Parathyroid adenoma (tissue), 2 donors: ENCODE results near the gene YBEY.

ENCODE experiments used
- H2AFZ ChIP-seq: fragments of 300-600 bp; sonication (generic); one replicate; pipeline ENCODE4 v1.7.0; 2017; ENCODE audit warnings: antibody characterized with exemption, mild to moderate bottlenecking
- H3K27ac ChIP-seq: fragments of 300-600 bp; sonication (generic); one replicate; pipeline ENCODE4 v1.7.0; 2017
- H3K27me3 ChIP-seq: fragments of 300-600 bp; sonication (generic); one replicate; pipeline ENCODE4 v1.7.0; 2017; ENCODE audit warnings: low read length; ENCODE audit not compliant: control insufficient read depth, insufficient read depth
- H3K36me3 ChIP-seq: fragments of 300-600 bp; sonication (generic); one replicate; pipeline ENCODE4 v1.7.0; 2017; ENCODE audit warnings: low read length; ENCODE audit not compliant: control insufficient read depth, insufficient read depth
- H3K4me1 ChIP-seq: fragments of 300-600 bp; sonication (generic); one replicate; pipeline ENCODE4 v1.7.0; 2017; ENCODE audit warnings: control low read depth
- H3K4me2 ChIP-seq: fragments of 300-600 bp; sonication (generic); one replicate; pipeline ENCODE4 v1.7.0; 2017; ENCODE audit warnings: low read length
- H3K4me3 ChIP-seq: fragments of 300-600 bp; sonication (generic); one replicate; pipeline ENCODE4 v1.7.0; 2017; ENCODE audit warnings: low read depth, low read length
- H3K79me2 ChIP-seq: fragments of 300-600 bp; sonication (generic); one replicate; pipeline ENCODE4 v1.7.0; 2017; ENCODE audit warnings: control low read depth
- H3K9ac ChIP-seq: fragments of 300-600 bp; sonication (generic); one replicate; pipeline ENCODE4 v1.7.0; 2017; ENCODE audit warnings: mild to moderate bottlenecking
- H3K9me3 ChIP-seq: fragments of 300-600 bp; sonication (generic); one replicate; pipeline ENCODE4 v1.7.0; 2017; ENCODE audit warnings: low read length; ENCODE audit not compliant: control insufficient read depth
- TF ChIP-seq, protein P1 (sequence below): fragments of 300-600 bp; sonication (generic); IDR thresholded peaks from one replicate; pipeline ENCODE4 v1.7.0; 2017; ENCODE audit warnings: antibody characterized with exemption, mild to moderate bottlenecking
- donor health status: primary hyperparathyroidism.

YBEY gene

DNA sequence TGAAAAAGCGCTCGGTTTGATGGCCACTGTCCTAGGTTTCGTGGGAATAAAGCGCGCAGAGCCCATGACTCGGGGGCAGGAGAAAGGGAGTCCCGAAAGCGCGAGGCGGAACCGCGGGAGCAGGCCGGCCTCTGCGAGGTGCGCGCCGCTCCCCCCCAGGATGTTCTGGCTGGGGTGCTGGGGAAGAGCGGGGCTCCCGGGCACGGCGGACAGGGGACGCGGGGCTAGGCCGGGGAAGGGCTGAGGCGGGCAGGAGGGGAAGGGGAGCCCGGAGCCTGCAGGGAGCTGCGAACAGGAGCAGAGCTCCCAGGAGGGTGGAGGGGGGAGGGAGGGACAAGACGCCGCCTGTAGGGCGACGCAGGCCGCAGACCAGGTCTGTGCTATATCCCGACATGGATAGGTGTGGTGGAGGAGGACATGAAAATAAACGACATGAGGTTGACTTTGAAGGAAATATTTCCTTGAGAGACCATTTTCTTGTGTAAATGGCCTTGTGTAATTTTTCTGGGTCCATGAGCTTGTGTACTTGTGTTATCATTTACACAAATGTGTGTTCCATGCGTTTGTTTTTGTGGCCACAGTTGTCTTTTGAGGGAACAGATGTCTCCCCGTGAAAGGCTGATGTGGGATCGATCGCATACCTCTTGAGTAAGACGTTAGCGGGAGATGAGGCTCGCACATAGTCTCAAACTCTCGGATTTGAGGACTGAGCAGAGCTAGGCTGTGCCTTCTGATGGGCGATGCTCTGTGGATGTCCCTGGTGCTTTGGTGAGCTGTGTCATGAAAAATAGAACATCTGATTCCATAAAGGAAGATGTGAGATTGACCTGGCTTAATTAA is 39.2 kb downstream of the YBEY start:
- Histone ChIP-seq H3K4me2 (peak overlapping the region; percentile 79), H3K36me3 (no peaks in the 10 kb centered on the region), H3K4me1 (peaks cover 3% of the 10 kb centered on the region), H3K79me2 (no peaks in the 10 kb centered on the region), H3K4me3 (peak overlapping the region; percentile 98), H3K27ac (peak overlapping the region; percentile 58), H3K27me3 (no peaks in the 10 kb centered on the region), H3K9ac (no peak overlapping the region), H2AFZ (peak overlapping the region; percentile 61), H3K9me3 (no peaks in the 10 kb centered on the region)
- TF ChIP-seq, protein P1, sequence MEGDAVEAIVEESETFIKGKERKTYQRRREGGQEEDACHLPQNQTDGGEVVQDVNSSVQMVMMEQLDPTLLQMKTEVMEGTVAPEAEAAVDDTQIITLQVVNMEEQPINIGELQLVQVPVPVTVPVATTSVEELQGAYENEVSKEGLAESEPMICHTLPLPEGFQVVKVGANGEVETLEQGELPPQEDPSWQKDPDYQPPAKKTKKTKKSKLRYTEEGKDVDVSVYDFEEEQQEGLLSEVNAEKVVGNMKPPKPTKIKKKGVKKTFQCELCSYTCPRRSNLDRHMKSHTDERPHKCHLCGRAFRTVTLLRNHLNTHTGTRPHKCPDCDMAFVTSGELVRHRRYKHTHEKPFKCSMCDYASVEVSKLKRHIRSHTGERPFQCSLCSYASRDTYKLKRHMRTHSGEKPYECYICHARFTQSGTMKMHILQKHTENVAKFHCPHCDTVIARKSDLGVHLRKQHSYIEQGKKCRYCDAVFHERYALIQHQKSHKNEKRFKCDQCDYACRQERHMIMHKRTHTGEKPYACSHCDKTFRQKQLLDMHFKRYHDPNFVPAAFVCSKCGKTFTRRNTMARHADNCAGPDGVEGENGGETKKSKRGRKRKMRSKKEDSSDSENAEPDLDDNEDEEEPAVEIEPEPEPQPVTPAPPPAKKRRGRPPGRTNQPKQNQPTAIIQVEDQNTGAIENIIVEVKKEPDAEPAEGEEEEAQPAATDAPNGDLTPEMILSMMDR: no peak

DNA sequence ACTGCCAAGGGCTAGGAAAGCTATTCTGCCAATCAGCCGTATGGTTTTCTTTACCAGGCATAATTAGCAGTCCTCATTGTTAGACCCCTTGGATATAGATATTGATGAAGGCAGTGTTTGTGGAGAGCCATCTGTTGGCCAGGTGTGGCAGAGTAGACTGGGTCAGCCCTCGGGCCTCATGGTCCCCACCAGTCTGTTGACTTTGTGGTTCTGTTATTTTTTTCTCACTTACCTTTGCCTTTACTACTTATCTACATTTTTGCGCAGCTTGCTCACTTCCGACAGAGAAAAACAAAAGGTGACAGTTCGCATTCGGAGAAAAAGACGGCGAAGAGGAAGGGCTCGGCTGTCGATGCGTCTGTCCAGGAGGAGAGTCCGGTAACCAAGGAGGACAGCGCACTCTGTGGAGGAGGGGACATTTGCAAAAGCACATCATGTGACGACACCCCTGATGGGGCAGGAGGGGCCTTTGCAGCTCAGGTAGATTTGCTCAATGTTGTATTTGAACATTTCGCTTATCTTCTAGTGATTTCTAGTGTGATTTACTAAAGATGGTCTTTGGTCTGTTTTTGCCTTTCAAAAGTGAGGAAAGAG is 40.1 kb downstream of the YBEY start:
- H3K9ac ChIP-seq: no peak overlapping the region
- H3K27ac ChIP-seq: no peak overlapping the region
- peaks cover 3% of the 10 kb centered on the region for H3K4me1 ChIP-seq
- TF ChIP-seq, protein P1: no peak
- H3K4me3 ChIP-seq: no peak overlapping the region
- H3K79me2 ChIP-seq: no peaks in the 10 kb centered on the region
- no peaks in the 10 kb centered on the region for H3K27me3 ChIP-seq
- H3K4me2 ChIP-seq: no peak overlapping the region
- no peaks in the 10 kb centered on the region for H3K36me3 ChIP-seq
- H3K9me3 ChIP-seq: no peaks in the 10 kb centered on the region
- no peak overlapping the region for H2AFZ ChIP-seq

DNA sequence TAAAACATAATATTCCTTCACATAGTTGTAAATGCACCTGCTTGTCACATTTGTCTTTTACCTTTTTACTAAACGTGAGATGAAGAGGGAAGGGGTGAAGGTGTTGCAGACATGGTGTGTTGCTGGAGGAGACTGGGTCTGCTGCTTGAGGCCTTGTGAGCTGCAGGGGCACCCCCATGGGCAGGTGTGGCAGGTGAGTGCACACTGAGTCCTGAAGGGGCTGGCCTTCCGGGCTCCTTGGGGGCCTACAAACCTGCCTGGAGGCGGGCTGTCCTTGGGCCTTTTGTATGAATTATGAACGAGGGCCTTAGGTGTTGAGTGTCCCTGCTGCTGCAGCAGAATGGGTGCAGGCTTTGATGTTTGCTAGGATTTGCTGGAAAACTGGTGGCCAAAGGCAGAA is 41.6 kb downstream of the YBEY start:
- H3K36me3 ChIP-seq: no peaks in the 10 kb centered on the region
- TF ChIP-seq, protein P1: no peak

GRCh38 chr21:46328151-46328550 is 42.0 kb downstream of the YBEY start:
- Histone ChIP-seq H3K36me3 (no peaks in the 10 kb centered on the region), H3K9me3 (no peaks in the 10 kb centered on the region), H2AFZ (no peak overlapping the region), H3K79me2 (peaks cover 3% of the 10 kb centered on the region), H3K4me2 (no peak overlapping the region), H3K4me1 (peaks cover 3% of the 10 kb centered on the region), H3K27me3 (no peaks in the 10 kb centered on the region), H3K4me3 (no peak overlapping the region), H3K27ac (no peak overlapping the region), H3K9ac (no peak overlapping the region)
- TF ChIP-seq, protein P1: no peak

More for the DNA sequence above, 41.6 kb downstream of the YBEY start:
- Histone ChIP-seq H3K27ac (no peak overlapping the region), H3K4me3 (no peak overlapping the region), H3K4me1 (peaks cover 3% of the 10 kb centered on the region), H2AFZ (no peak overlapping the region), H3K79me2 (peaks cover 3% of the 10 kb centered on the region), H3K9me3 (no peaks in the 10 kb centered on the region), H3K4me2 (no peak overlapping the region), H3K27me3 (no peaks in the 10 kb centered on the region), H3K9ac (no peak overlapping the region)
